Mesenchymal stem cell (in vitro differentiated cells and primary cell): Measurements from ENCODE around the gene TRIM15.
A peak's percentile ranks its signal among the peaks of the same experiment; 100 is the strongest.

ENCODE experiments used
- DNase-seq: peaks from one replicate; pipeline ENCODE4 v3.0.0-alpha.2; 2013
- H2AFZ ChIP-seq: one replicate; pipeline ENCODE4 v1.6.1; 2013; ENCODE audit warnings: low read depth, mild to moderate bottlenecking, control low read depth, inconsistent platforms, low read length, moderate library complexity
- H2AK5ac ChIP-seq: 2 replicates; pipeline ENCODE4 v1.6.1; 2013; ENCODE audit warnings: low read length, moderate library complexity, mild to moderate bottlenecking, inconsistent platforms; ENCODE audit not compliant: severe bottlenecking
- H2BK120ac ChIP-seq: one replicate; pipeline ENCODE4 v1.6.1; 2013; ENCODE audit warnings: low read depth, mild to moderate bottlenecking, inconsistent platforms, low read length, moderate library complexity
- H2BK12ac ChIP-seq, 2 experiments: one replicate each; pipeline ENCODE4 v1.6.1; 2013; ENCODE audit warnings: inconsistent platforms in 2 of 2, low read length in 2 of 2, mild to moderate bottlenecking in 2 of 2, moderate library complexity in 2 of 2, control low read depth in 1 of 2
- H2BK15ac ChIP-seq: one replicate; pipeline ENCODE4 v1.6.1; 2013; ENCODE audit warnings: mild to moderate bottlenecking, low read depth, inconsistent platforms; ENCODE audit not compliant: poor library complexity, severe bottlenecking
- H2BK5ac ChIP-seq: 2 replicates; pipeline ENCODE4 v1.6.1; 2013; ENCODE audit warnings: low read depth, mild to moderate bottlenecking, low read length, control low read depth, inconsistent platforms; ENCODE audit not compliant: poor library complexity, severe bottlenecking
- H3K14ac ChIP-seq, 2 experiments: one replicate each; pipeline ENCODE4 v1.6.1; 2013; ENCODE audit warnings: inconsistent platforms in 2 of 2, low read length in 2 of 2, control low read depth in 1 of 2, mild to moderate bottlenecking in 1 of 2, moderate library complexity in 1 of 2
- H3K18ac ChIP-seq, 2 experiments: one replicate each; pipeline ENCODE4 v1.6.1; 2013; ENCODE audit warnings: inconsistent platforms in 2 of 2, low read length in 2 of 2, control low read depth in 1 of 2, low read depth in 1 of 2, mild to moderate bottlenecking in 1 of 2
- H3K23ac ChIP-seq, 2 experiments: one replicate each; pipeline ENCODE4 v1.6.1; 2013; ENCODE audit warnings: inconsistent platforms in 2 of 2, low read length in 2 of 2, mild to moderate bottlenecking in 2 of 2, moderate library complexity in 2 of 2, control low read depth in 1 of 2
- H3K27ac ChIP-seq: 2 replicates; pipeline ENCODE4 v1.5.1; 2013; ENCODE audit warnings: mild to moderate bottlenecking, moderate library complexity, low read length, control low read depth, inconsistent platforms; ENCODE audit not compliant: poor library complexity, severe bottlenecking
- H3K27me3 ChIP-seq, 2 experiments: 2 replicates each; pipeline versions ENCODE4 v1.6.1 to v1.7.0; 2013; ENCODE audit warnings: low read length in 2 of 2, mild to moderate bottlenecking in 2 of 2, moderate library complexity in 2 of 2, control low read depth in 1 of 2, inconsistent platforms in 1 of 2; ENCODE audit not compliant: control insufficient read depth in 1 of 2, insufficient read depth in 1 of 2
- H3K36me3 ChIP-seq, 2 experiments: 2 replicates each; pipeline versions ENCODE4 v1.6.1 to v1.7.0; 2013; ENCODE audit warnings: low read length in 2 of 2, control low read depth in 1 of 2, inconsistent platforms in 1 of 2, low read depth in 1 of 2, mild to moderate bottlenecking in 1 of 2; ENCODE audit not compliant: insufficient read depth in 2 of 2, control insufficient read depth in 1 of 2
- H3K4ac ChIP-seq, 2 experiments: one replicate each; pipeline ENCODE4 v1.6.1; 2013; ENCODE audit warnings: inconsistent platforms in 2 of 2, low read length in 2 of 2, mild to moderate bottlenecking in 2 of 2, moderate library complexity in 2 of 2, control low read depth in 1 of 2, low read depth in 1 of 2
- H3K4me1 ChIP-seq: 2 replicates; pipeline ENCODE4 v1.6.1; 2013; ENCODE audit warnings: low read depth, low read length, control low read depth; ENCODE audit not compliant: control insufficient read depth, insufficient read depth
- H3K4me2 ChIP-seq: 2 replicates; pipeline ENCODE4 v1.6.1; 2013; ENCODE audit warnings: low read length, mild to moderate bottlenecking, inconsistent platforms; ENCODE audit not compliant: poor library complexity, severe bottlenecking
- H3K4me3 ChIP-seq, 2 experiments: 2 replicates each; pipeline versions ENCODE4 v1.5.1 to v1.7.0; 2013; ENCODE audit warnings: low read length in 2 of 2, mild to moderate bottlenecking in 2 of 2, control low read depth in 1 of 2, low read depth in 1 of 2; ENCODE audit not compliant: insufficient read depth in 1 of 2
- H3K79me1 ChIP-seq: replicated peaks from 2 replicates; pipeline ENCODE4 v1.6.1; 2013; ENCODE audit warnings: mild to moderate bottlenecking, control low read depth, low read length, inconsistent platforms; ENCODE audit not compliant: poor library complexity, severe bottlenecking
- H3K9ac ChIP-seq: 2 replicates; pipeline ENCODE4 v1.7.0; 2013; ENCODE audit warnings: mild to moderate bottlenecking, low read length, moderate library complexity
- H3K9me3 ChIP-seq: 2 replicates; pipeline ENCODE4 v1.7.0; 2013; ENCODE audit warnings: mild to moderate bottlenecking, low read length; ENCODE audit not compliant: control insufficient read depth
- H4K8ac ChIP-seq: one replicate; pipeline ENCODE4 v1.6.1; 2013; ENCODE audit warnings: inconsistent platforms, mild to moderate bottlenecking, low read length, moderate library complexity
- H4K91ac ChIP-seq: one replicate; pipeline ENCODE4 v1.6.1; 2013; ENCODE audit warnings: mild to moderate bottlenecking, low read length, inconsistent platforms
- WGBS: methylation state at CpG from one replicate; pipeline ENCODE4 v1.1.7; 2013; ENCODE audit warnings: mixed read lengths; 5-methylcytosine and 5-hydroxymethylcytosine counted together

The TRIM15 gene

DNA sequence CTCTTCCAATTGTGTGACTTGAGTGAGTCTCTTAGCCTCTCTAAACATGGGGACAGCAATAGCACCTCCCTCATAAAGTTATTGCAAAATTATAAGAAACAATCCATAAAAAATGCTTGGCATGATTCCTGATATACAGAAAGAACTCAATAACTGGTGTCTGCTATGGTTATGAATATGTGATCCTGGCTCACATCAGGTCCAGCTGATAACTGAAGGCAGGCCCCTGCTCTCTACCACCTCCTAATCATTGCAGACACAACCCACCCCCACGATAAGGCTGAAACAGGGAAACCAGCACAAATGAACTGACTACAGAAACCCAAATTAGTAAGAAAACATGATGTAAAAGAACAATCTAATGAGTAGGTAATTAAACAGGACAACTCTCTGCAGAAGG is 5.4 kb downstream of the TRIM15 start:
- Histone ChIP-seq H3K27me3 (peaks cover 66 to 71% of the 10 kb centered on the region in 2 experiments), H2AK5ac (no peak overlapping the region), H3K4me3 (no peak overlapping the region), H2BK12ac (no peak overlapping the region), H2BK120ac (no peak overlapping the region), H2BK5ac (no peak overlapping the region), H3K36me3 (no peaks in the 10 kb centered on the region), H3K9me3 (no peaks in the 10 kb centered on the region), H3K27ac (no peak overlapping the region), H3K4me2 (no peak overlapping the region), H3K18ac (no peak overlapping the region), H3K9ac (no peak overlapping the region), H2BK15ac (no peak overlapping the region), H3K79me1 (no peaks in the 10 kb centered on the region), H4K8ac (no peak overlapping the region), H3K23ac (no peak overlapping the region), H4K91ac (no peak overlapping the region), H3K4ac (no peak overlapping the region), H3K14ac (no peak overlapping the region), H3K4me1 (peaks cover 6% of the 10 kb centered on the region), H2AFZ (no peak overlapping the region)
- DNase-seq: no peak
- no CpG with 5 or more reads among the region's 1 CpG for WGBS

DNA sequence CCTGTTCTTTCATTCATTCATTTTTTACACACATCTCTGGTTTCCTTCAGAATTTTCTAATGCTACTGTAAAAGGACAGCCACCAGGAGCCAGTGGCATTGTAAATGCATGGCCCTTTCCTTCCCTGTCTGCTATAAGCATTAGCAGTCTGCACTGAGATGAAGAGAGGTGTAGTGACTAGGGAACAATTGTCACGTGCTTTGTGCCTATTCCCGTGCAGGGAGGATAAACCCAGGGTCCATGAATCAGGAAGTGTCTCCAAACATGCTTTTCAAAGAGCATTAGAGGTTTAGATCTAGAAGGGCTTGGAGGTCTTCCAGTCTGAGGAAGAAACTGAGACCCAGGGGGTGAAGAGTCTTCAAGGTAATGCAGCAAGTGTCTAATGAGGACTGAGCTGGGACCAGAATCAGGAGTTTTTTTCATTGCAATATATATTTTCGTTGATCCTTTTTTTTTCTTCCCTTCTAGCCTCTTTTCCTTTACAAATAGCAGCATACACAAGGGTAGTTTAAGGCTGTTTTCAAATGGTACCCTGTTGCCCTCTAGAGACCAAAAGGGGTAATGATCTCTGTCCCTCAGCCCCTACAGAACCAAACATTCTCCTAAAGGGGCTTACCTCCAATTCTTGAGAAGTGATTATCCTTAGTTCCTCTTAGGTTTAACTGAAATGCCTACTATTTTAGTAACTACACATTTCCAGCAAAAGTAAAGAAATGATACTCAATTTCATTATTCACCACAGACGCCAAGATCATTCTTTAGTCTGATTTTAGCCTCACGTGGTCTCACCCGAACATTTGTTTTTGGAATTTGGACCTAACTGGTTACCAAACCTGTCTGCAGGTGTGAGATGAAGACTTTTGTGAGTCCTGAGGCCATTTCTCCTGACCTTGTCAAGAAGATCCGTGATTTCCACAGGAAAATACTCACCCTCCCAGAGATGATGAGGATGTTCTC is 6.6 kb downstream of the TRIM15 start:
- no peak overlapping the region for H3K14ac ChIP-seq
- no peak overlapping the region for H3K23ac ChIP-seq
- no peak overlapping the region for H3K27ac ChIP-seq
- no peak overlapping the region for H2AFZ ChIP-seq
- no peak overlapping the region for H2BK120ac ChIP-seq
- peak; percentile 62 for DNase-seq
- peaks cover 6% of the 10 kb centered on the region for H3K4me1 ChIP-seq
- no peak overlapping the region for H2BK15ac ChIP-seq
- no peak overlapping the region for H3K9ac ChIP-seq
- H3K4me2 ChIP-seq: no peak overlapping the region
- no peaks in the 10 kb centered on the region for H3K79me1 ChIP-seq
- 30% methylated on average over 6 of the region's 7 CpGs for WGBS
- H2AK5ac ChIP-seq: no peak overlapping the region
- peaks cover 65 to 71% of the 10 kb centered on the region in 2 experiments for H3K27me3 ChIP-seq
- H2BK12ac ChIP-seq: no peak overlapping the region
- H3K36me3 ChIP-seq: no peaks in the 10 kb centered on the region
- no peak overlapping the region for H3K4ac ChIP-seq
- no peak overlapping the region for H4K8ac ChIP-seq
- H3K4me3 ChIP-seq: no peak overlapping the region
- no peak overlapping the region for H4K91ac ChIP-seq
- H3K18ac ChIP-seq: no peak overlapping the region
- H2BK5ac ChIP-seq: no peak overlapping the region
- H3K9me3 ChIP-seq: no peaks in the 10 kb centered on the region

DNA sequence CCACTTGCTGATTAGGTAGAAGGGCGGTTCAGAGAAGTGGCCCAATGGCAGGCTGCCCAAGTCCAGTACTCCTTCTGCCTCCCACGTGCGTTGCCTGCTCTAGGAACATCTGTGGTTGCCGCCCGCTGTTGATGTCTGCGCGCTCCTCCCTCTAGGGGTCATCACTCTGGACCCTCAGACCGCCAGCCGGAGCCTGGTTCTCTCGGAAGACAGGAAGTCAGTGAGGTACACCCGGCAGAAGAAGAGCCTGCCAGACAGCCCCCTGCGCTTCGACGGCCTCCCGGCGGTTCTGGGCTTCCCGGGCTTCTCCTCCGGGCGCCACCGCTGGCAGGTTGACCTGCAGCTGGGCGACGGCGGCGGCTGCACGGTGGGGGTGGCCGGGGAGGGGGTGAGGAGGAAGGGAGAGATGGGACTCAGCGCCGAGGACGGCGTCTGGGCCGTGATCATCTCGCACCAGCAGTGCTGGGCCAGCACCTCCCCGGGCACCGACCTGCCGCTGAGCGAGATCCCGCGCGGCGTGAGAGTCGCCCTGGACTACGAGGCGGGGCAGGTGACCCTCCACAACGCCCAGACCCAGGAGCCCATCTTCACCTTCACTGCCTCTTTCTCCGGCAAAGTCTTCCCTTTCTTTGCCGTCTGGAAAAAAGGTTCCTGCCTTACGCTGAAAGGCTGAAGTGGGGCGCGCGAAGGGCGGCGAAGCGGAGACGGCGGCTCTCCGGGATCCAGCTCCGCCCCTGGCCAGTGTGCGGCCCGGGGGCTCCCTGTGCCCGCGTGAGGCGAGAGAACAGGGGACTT is 8.5 kb downstream of the TRIM15 start:
- H3K4ac ChIP-seq: no peak overlapping the region

DNA sequence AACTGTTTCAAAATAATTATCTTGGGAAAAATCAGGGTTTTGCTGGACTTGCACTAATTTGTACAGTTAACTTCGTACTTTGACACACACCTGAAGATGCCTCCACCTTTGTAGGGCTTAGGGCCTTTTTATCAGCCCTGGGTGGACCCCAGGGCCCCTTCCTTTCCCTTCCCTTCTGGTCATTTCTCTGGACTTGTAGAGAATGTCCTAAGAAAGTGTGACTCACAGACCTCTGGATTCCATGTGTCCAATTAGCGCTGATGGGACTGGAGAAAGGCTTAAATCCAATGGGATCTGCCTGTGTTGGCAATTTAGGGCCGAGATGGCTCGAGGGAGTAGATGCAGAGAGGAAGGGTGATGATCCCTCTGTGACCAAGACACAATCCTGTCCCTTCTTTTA is 9.3 kb downstream of the TRIM15 start:
- Histone ChIP-seq H3K4me3 (no peak overlapping the region), H3K4me1 (peaks cover 6% of the 10 kb centered on the region), H3K23ac (no peak overlapping the region), H3K27ac (no peak overlapping the region), H3K9ac (no peak overlapping the region), H4K8ac (no peak overlapping the region), H3K4ac (no peak overlapping the region), H3K79me1 (no peaks in the 10 kb centered on the region), H3K14ac (no peak overlapping the region), H3K4me2 (no peak overlapping the region), H3K9me3 (no peaks in the 10 kb centered on the region), H3K18ac (no peak overlapping the region), H2BK5ac (no peak overlapping the region), H3K27me3 (peaks cover 61 to 84% of the 10 kb centered on the region in 2 experiments), H4K91ac (no peak overlapping the region), H2BK120ac (no peak overlapping the region), H2AFZ (no peak overlapping the region), H2AK5ac (no peak overlapping the region), H2BK15ac (no peak overlapping the region), H2BK12ac (no peak overlapping the region), H3K36me3 (no peaks in the 10 kb centered on the region)
- peak; percentile 13 for DNase-seq
- WGBS: 85% methylated on average over 4 of the region's 4 CpGs

More for the DNA sequence above, 8.5 kb downstream of the TRIM15 start:
- Histone ChIP-seq H3K9me3 (no peaks in the 10 kb centered on the region), H3K27me3 (peaks cover 70 to 84% of the 10 kb centered on the region in 2 experiments), H3K9ac (no peak overlapping the region), H4K8ac (no peak overlapping the region), H2AK5ac (no peak overlapping the region), H3K4me3 (peak overlapping the region in 1 of 2 experiments; percentile 52), H3K4me1 (peaks cover 6% of the 10 kb centered on the region), H3K18ac (no peak overlapping the region), H2BK15ac (no peak overlapping the region), H2BK5ac (no peak overlapping the region), H3K27ac (no peak overlapping the region), H2AFZ (peak overlapping the region; percentile 42), H3K23ac (peak overlapping the region in 1 of 2 experiments; percentile 54), H2BK12ac (no peak overlapping the region), H3K4me2 (peak overlapping the region; percentile 45), H3K36me3 (no peaks in the 10 kb centered on the region), H3K79me1 (no peaks in the 10 kb centered on the region), H2BK120ac (no peak overlapping the region), H3K14ac (no peak overlapping the region), H4K91ac (no peak overlapping the region)
- WGBS: 13% methylated on average over 58 of the region's 62 CpGs
- DNase-seq: peak; percentile 30
